ENCODE measurements around the gene TDP1.
"Not testable (repeated sequence)": the region's sequence is repeated elsewhere in the genome, so short reads cannot be mapped to it uniquely, and the experiment has no call there.

The TDP1 gene

DNA sequence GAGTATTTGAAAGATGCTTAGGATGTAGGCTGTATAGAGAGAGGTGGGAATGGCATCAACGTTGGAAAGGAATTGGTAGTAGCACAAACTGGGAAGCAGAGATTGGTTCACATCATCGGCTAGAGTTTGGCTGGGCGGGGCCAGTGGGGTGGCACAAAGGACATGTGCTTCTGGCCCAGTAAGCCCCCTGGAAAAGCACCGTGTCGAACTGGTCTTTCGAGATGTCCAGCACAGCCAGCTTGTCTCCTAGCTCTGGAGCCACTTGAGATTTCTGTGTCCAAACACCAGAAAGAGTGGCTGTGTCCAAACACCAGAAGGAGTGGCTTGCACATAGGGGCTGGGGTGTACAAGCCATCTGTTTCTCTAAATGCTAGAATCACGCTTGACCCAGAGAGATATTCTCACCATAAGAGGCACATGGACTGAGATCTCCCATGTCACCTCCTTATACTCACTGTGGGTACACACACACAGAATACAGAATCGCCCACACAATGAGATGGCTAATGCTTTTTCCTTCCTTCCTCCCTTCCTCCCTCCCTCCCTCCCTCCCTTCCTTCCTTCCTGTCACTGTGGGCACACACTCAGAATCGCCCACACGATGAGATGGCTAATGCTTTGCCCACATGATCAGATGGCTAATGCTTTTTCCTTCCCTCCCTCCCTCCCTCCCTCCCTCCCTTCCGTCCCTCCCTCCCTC is 64.2 kb downstream of the TDP1 start:
- Histone ChIP-seq H3K79me2 (ENCODE audit: insufficient read depth, low read length) (no peaks in the 10 kb centered on the region), H3K4me2 (ENCODE audit: insufficient read depth, low read length) (no peak overlapping the region), H3K27ac (ENCODE audit: low read length) (no peak overlapping the region), H3K4me3 (ENCODE audit: low read depth in 1 of 2, low read length in 2 of 2) (no peak overlapping the region), H2AFZ (ENCODE audit: low read depth, low read length) (no peak overlapping the region), H3K4me1 (ENCODE audit: insufficient read depth, low read length) (no peaks in the 10 kb centered on the region), H3K27me3 (ENCODE audit: insufficient read depth, low read length, poor library complexity) (no peaks in the 10 kb centered on the region), H3K36me3 (ENCODE audit: insufficient read depth, low read length) (peaks cover 94% of the 10 kb centered on the region), H3K9me3 (ENCODE audit: insufficient read depth, low read length, severe bottlenecking) (no peaks in the 10 kb centered on the region), H3K9ac (ENCODE audit: low read depth, low read length) (no peak overlapping the region), H4K20me1 (ENCODE audit: insufficient read depth, low read length) (no peaks in the 10 kb centered on the region)
- no peak for TF ChIP-seq EZH2 (IDR thresholded peaks at IDR 0.05; ENCODE audit: borderline replicate concordance, low read depth, low read length, severe bottlenecking)
- TF ChIP-seq, protein P1, sequence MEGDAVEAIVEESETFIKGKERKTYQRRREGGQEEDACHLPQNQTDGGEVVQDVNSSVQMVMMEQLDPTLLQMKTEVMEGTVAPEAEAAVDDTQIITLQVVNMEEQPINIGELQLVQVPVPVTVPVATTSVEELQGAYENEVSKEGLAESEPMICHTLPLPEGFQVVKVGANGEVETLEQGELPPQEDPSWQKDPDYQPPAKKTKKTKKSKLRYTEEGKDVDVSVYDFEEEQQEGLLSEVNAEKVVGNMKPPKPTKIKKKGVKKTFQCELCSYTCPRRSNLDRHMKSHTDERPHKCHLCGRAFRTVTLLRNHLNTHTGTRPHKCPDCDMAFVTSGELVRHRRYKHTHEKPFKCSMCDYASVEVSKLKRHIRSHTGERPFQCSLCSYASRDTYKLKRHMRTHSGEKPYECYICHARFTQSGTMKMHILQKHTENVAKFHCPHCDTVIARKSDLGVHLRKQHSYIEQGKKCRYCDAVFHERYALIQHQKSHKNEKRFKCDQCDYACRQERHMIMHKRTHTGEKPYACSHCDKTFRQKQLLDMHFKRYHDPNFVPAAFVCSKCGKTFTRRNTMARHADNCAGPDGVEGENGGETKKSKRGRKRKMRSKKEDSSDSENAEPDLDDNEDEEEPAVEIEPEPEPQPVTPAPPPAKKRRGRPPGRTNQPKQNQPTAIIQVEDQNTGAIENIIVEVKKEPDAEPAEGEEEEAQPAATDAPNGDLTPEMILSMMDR (IDR thresholded peaks at IDR 0.05; ENCODE audit: borderline replicate concordance, extremely low read depth, low read length, poor library complexity, severe bottlenecking): no peak
- DNase-seq: no peak
- ATAC-seq (ENCODE audit: insufficient read depth, low read depth): no peak

DNA sequence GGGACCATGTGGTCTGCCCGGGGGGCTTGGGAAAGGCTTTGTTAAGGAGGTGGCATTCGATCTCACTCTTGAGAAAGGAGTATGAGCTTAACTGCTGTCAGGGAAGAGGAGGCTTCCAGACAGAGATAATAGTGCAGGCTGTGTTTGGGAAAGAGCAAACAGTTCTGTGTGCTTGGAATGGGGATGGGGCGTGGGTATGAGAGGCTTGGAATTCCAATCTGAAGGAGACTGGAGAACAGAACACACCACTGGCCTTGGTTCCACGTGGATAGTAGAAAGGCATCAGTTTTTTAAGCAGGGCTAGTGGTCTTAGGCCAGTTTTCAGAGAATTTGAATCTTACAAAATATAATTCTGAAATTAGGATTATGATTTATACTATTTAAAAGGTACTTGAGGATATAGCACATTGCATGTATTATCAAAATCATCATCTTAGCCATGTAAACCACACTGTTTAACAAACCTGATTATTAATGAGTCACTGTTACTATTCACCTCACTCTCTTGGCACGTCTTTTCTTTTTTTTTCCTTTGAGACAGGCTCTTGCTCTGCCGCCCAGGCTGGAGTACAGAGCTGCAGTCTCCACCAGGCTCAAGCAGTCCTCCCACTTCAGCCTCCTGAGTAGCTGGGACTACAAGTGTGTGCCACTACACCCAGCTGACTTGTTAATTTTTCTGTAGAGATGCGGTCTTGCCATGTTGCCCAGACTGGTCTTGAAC is 67.6 kb downstream of the TDP1 start:
- no peak for ATAC-seq (ENCODE audit: insufficient read depth, low read depth)
- no peaks in the 10 kb centered on the region for H3K27me3 ChIP-seq (ENCODE audit: insufficient read depth, low read length, poor library complexity)
- H3K9ac ChIP-seq (ENCODE audit: low read depth, low read length): no peak overlapping the region
- H2AFZ ChIP-seq (ENCODE audit: low read depth, low read length): no peak overlapping the region
- TF ChIP-seq EZH2 (IDR thresholded peaks at IDR 0.05; ENCODE audit: borderline replicate concordance, low read depth, low read length, severe bottlenecking): no peak
- TF ChIP-seq, protein P1 (IDR thresholded peaks at IDR 0.05; ENCODE audit: borderline replicate concordance, extremely low read depth, low read length, poor library complexity, severe bottlenecking): no peak
- peaks cover 87% of the 10 kb centered on the region for H3K36me3 ChIP-seq (ENCODE audit: insufficient read depth, low read length)
- no peaks in the 10 kb centered on the region for H3K9me3 ChIP-seq (ENCODE audit: insufficient read depth, low read length, severe bottlenecking)
- no peaks in the 10 kb centered on the region for H3K4me1 ChIP-seq (ENCODE audit: insufficient read depth, low read length)
- no peak overlapping the region for H3K27ac ChIP-seq (ENCODE audit: low read length)
- no peaks in the 10 kb centered on the region; the same call in 1 of the 2 replicates for H4K20me1 ChIP-seq (ENCODE audit: insufficient read depth, low read length)
- H3K79me2 ChIP-seq (ENCODE audit: insufficient read depth, low read length): no peaks in the 10 kb centered on the region
- no peak overlapping the region for H3K4me3 ChIP-seq (ENCODE audit: low read depth in 1 of 2, low read length in 2 of 2)
- DNase-seq: no peak
- no peak overlapping the region for H3K4me2 ChIP-seq (ENCODE audit: insufficient read depth, low read length)

DNA sequence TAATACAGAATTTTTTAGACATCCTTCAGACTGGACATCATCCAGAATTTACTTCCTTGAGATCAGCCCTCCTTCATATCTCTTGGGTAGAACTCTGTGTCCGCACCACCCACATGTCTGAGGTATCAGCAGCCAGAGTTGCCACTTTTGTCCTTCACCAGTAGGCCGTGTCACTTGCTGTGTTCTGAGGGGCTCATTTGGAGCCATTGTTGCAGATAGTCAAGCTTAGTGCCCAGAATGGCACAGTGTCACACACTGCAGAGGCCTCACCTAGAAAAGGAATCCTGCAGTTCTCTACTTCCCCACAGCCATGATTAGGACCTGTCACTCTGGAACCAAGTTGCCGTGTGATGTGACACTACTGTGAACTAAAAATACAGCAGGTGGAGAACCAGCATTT is 69.2 kb downstream of the TDP1 start:
- DNase-seq: no peak
- no peak overlapping the region for H3K9ac ChIP-seq (ENCODE audit: low read depth, low read length)

DNA sequence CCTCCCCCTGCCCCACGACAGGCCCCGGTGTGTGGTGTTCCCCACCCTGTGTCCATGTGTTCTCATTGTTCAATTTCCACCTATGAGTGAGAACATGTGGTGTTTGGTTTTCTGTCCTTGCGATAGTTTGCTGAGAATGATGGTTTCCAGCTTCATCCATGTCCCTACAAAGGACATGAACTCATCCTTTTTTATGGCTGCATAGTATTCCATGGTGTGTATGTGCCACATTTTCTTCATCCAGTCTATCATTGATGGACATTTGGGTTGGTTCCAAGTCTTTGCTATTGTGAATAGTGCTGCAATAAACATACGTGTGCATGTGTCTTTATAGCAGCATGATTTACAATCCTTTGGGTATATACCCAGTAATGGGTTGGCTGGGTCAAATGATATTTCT is 70.9 kb downstream of the TDP1 start:
- not testable (repeated sequence) for H3K27ac ChIP-seq (ENCODE audit: low read length); H4K20me1 ChIP-seq (ENCODE audit: insufficient read depth, low read length); H3K4me3 ChIP-seq (ENCODE audit: low read depth in 1 of 2, low read length in 2 of 2); DNase-seq; H3K4me1 ChIP-seq (ENCODE audit: insufficient read depth, low read length); H3K4me2 ChIP-seq (ENCODE audit: insufficient read depth, low read length); H3K9me3 ChIP-seq (ENCODE audit: insufficient read depth, low read length, severe bottlenecking); H3K79me2 ChIP-seq (ENCODE audit: insufficient read depth, low read length); H2AFZ ChIP-seq (ENCODE audit: low read depth, low read length); ATAC-seq (ENCODE audit: insufficient read depth, low read depth); H3K27me3 ChIP-seq (ENCODE audit: insufficient read depth, low read length, poor library complexity); H3K9ac ChIP-seq (ENCODE audit: low read depth, low read length)
- peaks cover 84% of the 10 kb centered on the region for H3K36me3 ChIP-seq (ENCODE audit: insufficient read depth, low read length)

More for the DNA sequence above, 69.2 kb downstream of the TDP1 start:
- Histone ChIP-seq H3K4me3 (ENCODE audit: low read depth in 1 of 2, low read length in 2 of 2) (no peak overlapping the region), H3K4me2 (ENCODE audit: insufficient read depth, low read length) (no peak overlapping the region), H3K79me2 (ENCODE audit: insufficient read depth, low read length) (no peaks in the 10 kb centered on the region), H3K36me3 (ENCODE audit: insufficient read depth, low read length) (peaks cover 84% of the 10 kb centered on the region), H3K4me1 (ENCODE audit: insufficient read depth, low read length) (no peaks in the 10 kb centered on the region), H3K27ac (ENCODE audit: low read length) (no peak overlapping the region), H3K9me3 (ENCODE audit: insufficient read depth, low read length, severe bottlenecking) (no peaks in the 10 kb centered on the region), H2AFZ (ENCODE audit: low read depth, low read length) (no peak overlapping the region), H3K27me3 (ENCODE audit: insufficient read depth, low read length, poor library complexity) (no peaks in the 10 kb centered on the region), H4K20me1 (ENCODE audit: insufficient read depth, low read length) (no peaks in the 10 kb centered on the region; the same call in 1 of the 2 replicates)
- ATAC-seq (ENCODE audit: insufficient read depth, low read depth): no peak
- TF ChIP-seq, protein P1 (IDR thresholded peaks at IDR 0.05; ENCODE audit: borderline replicate concordance, extremely low read depth, low read length, poor library complexity, severe bottlenecking): no peak
- no peak for TF ChIP-seq EZH2 (IDR thresholded peaks at IDR 0.05; ENCODE audit: borderline replicate concordance, low read depth, low read length, severe bottlenecking)
